Neutrophil (primary cell): ENCODE results near the gene TMEM161A.
"Not testable (repeated sequence)": the region's sequence is repeated elsewhere in the genome, so short reads cannot be mapped to it uniquely, and the experiment has no call there.

Experiments used
- H3K27ac ChIP-seq: fragments of 200-600 bp; sonication (generic); 2 replicates; pipeline ENCODE4 v1.5.1; 2016; ENCODE audit warnings: mild to moderate bottlenecking, moderate library complexity
- H3K27me3 ChIP-seq: fragments of 200-600 bp; sonication (generic); 2 replicates; pipeline ENCODE4 v1.6.0; 2016; ENCODE audit warnings: mild to moderate bottlenecking
- H3K36me3 ChIP-seq: fragments of 200-600 bp; sonication (generic); 2 replicates; pipeline ENCODE4 v1.5.1; 2017
- H3K4me1 ChIP-seq, 2 experiments: fragments of 200-600 bp in 1 of 2; sonication (generic) in 1 of 2; 1 replicate in 1 of 2; 2 replicates in 1 of 2; pipeline versions ENCODE4 v1.5.1 to v1.6.1; 2013 to 2016; ENCODE audit warnings: low read depth in 1 of 2, low read length in 1 of 2, mild to moderate bottlenecking in 1 of 2, moderate library complexity in 1 of 2; ENCODE audit not compliant: control insufficient read depth in 1 of 2, insufficient read depth in 1 of 2
- H3K4me3 ChIP-seq, 2 experiments: fragments of 200-600 bp in 1 of 2; sonication (generic) in 1 of 2; 1 replicate in 1 of 2; 2 replicates in 1 of 2; pipeline ENCODE4 v1.5.1; 2013 to 2016; ENCODE audit warnings: low read depth in 1 of 2, low read length in 1 of 2, mild to moderate bottlenecking in 1 of 2, moderate library complexity in 1 of 2
- H3K9me3 ChIP-seq: fragments of 200-600 bp; sonication (generic); 2 replicates; pipeline ENCODE4 v1.5.1; 2016
- TF ChIP-seq, protein P1 (sequence below): fragments of 200-600 bp; sonication (generic); IDR thresholded peaks from 2 replicates; pipeline ENCODE4 v1.5.1; 2016; ENCODE audit warnings: antibody characterized with exemption

Gene TMEM161A

DNA sequence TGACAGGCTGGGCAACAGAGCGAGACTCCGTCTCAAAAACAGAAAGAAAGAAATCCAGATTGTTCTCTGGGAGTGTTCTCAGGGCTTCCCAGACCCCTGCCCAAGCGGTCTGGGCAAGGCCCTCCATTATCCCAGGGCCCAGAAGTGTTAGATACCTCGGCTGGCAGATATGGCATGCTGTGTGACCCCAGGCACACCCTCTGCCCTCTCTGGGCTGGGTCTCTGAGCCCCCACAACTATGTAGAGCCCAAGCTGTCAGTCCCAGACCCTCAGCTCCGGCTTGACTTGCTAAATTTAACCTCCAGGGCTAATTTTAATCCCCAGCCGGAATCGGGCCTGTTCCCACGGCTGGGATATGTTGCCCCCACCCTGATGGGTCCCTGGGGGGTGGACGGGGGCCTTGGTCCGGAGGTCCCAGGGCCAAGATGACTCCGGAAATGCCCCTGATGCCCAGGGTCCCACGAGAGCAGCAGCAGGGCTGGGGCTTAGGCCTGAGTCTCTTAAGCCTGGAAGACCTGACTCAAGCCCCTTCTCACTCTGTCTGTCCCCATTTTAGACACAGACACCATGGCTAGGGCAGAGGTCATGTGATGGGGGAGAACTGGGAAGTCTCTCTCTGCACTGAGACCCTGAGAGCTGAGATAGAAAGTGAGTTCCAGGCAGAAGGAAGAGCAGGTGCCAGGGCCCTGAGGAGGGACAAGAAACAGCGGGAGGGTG, 14.5 kb upstream of the TMEM161A start:
- Histone ChIP-seq H3K4me1 (no peaks in the 10 kb centered on the region), H3K9me3 (no peaks in the 10 kb centered on the region), H3K36me3 (peaks cover 56% of the 10 kb centered on the region), H3K27me3 (no peaks in the 10 kb centered on the region), H3K4me3 (no peak overlapping the region), H3K27ac (no peak overlapping the region)
- TF ChIP-seq, protein P1, sequence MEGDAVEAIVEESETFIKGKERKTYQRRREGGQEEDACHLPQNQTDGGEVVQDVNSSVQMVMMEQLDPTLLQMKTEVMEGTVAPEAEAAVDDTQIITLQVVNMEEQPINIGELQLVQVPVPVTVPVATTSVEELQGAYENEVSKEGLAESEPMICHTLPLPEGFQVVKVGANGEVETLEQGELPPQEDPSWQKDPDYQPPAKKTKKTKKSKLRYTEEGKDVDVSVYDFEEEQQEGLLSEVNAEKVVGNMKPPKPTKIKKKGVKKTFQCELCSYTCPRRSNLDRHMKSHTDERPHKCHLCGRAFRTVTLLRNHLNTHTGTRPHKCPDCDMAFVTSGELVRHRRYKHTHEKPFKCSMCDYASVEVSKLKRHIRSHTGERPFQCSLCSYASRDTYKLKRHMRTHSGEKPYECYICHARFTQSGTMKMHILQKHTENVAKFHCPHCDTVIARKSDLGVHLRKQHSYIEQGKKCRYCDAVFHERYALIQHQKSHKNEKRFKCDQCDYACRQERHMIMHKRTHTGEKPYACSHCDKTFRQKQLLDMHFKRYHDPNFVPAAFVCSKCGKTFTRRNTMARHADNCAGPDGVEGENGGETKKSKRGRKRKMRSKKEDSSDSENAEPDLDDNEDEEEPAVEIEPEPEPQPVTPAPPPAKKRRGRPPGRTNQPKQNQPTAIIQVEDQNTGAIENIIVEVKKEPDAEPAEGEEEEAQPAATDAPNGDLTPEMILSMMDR, result no peak

DNA sequence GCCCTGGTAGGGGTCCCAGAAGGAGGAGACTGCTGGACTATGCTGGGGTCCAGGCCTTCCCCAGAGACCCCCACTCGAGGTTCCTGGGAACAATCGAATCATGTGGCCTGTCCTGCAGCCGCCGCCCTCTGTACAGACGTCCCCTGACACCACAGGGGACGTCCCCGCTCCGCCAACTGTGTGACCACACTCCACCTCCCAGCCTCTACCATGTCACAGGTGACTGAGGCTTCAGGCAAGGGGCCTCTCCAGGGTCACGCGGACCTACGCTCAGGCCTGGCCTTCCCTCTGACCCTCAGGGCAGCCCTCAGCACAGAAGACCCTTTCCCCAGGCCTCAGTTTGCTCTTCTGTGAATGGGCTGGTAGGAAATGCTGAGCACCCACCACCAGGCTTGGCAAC, 13.1 kb upstream of the TMEM161A start:
- H3K4me1 ChIP-seq, result no peaks in the 10 kb centered on the region
- TF ChIP-seq, protein P1, result no peak

GRCh38 chr19:19149435-19149834, 11.2 kb upstream of the TMEM161A start:
- TF ChIP-seq, protein P1, result no peak
- Histone ChIP-seq H3K27ac (no peak overlapping the region), H3K9me3 (no peaks in the 10 kb centered on the region), H3K36me3 (peaks cover 51% of the 10 kb centered on the region), H3K4me3 (no peak overlapping the region), H3K4me1 (peaks cover 0 to 6% of the 10 kb centered on the region in 2 experiments), H3K27me3 (no peaks in the 10 kb centered on the region)

More for the DNA sequence above, 13.1 kb upstream of the TMEM161A start:
- Histone ChIP-seq H3K36me3 (peaks cover 61% of the 10 kb centered on the region), H3K9me3 (no peaks in the 10 kb centered on the region), H3K27ac (no peak overlapping the region), H3K4me3 (no peak overlapping the region), H3K27me3 (no peaks in the 10 kb centered on the region)

DNA sequence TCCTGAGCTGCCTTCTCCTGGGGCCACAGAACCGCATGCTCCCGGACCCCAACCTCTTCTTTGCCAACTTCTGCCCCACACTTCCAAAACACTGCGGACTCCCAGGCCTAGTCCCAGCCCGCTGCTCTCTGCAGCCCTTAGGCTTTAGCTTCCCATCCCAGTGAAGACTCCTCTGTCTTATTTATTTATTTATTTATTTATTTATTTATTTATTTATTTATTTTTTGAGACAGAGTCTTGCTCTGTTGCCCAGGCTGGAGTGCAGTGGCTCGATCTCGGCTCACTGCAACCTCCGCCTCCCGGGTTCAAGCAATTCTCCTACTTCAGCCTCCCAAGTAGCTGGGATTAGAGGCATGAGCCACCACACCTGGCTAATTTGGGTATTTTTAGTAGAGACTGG, 10.2 kb upstream of the TMEM161A start:
- H3K4me3 ChIP-seq, H3K27ac ChIP-seq: not testable (repeated sequence)

GRCh38 chr19:19147344-19147743, 9.1 kb upstream of the TMEM161A start:
- peaks cover 0 to 6% of the 10 kb centered on the region in 2 experiments for H3K4me1 ChIP-seq
- H3K4me3 ChIP-seq, result no peak overlapping the region
- no peak overlapping the region for H3K27ac ChIP-seq
- peaks cover 47% of the 10 kb centered on the region for H3K36me3 ChIP-seq
- no peaks in the 10 kb centered on the region for H3K27me3 ChIP-seq
- TF ChIP-seq, protein P1, result no peak
- no peaks in the 10 kb centered on the region for H3K9me3 ChIP-seq

More for the DNA sequence above, 10.2 kb upstream of the TMEM161A start:
- not testable (repeated sequence) for H3K27me3 ChIP-seq, H3K9me3 ChIP-seq, H3K4me1 ChIP-seq
- peaks cover 47% of the 10 kb centered on the region for H3K36me3 ChIP-seq

DNA sequence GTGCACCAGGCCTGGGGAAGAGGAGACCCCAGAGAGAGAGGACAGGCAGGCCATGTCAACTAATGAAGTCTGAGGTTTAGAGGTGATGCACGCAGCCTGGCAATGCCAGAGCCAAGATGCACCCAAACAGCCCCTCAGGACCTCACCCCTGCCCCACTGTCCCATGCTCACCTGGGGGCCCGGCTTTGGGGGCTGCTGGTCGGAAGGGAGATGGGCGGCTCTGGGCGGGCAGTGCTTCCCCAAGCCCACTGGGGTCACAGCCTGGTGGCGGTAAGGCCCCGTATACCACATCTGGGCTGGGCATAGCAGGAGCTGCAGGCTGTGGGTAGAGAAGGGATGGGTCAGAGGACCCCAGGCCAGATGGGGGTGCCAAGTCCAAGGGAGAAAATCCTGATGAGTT, 8.6 kb upstream of the TMEM161A start:
- Histone ChIP-seq H3K4me1 (peaks cover 0 to 6% of the 10 kb centered on the region in 2 experiments), H3K36me3 (peaks cover 47% of the 10 kb centered on the region), H3K4me3 (no peak overlapping the region), H3K27me3 (no peaks in the 10 kb centered on the region), H3K9me3 (no peaks in the 10 kb centered on the region), H3K27ac (no peak overlapping the region)
- TF ChIP-seq, protein P1, result no peak
